Measurements from ENCODE around the gene TOGARAM2.
A peak's percentile ranks its signal among the peaks of the same experiment; 100 is the strongest.

The TOGARAM2 gene

GRCh38 chr2:29060441-29060840, 79.3 kb downstream of the TOGARAM2 start:
- DNase-seq (ENCODE audit: low read depth, low spot score), result no peak
- in situ Hi-C loops (cut with HindIII; ENCODE audit: low sequenced_read_pairs), result no loop called here
- no peak overlapping the region for H3K4me3 ChIP-seq (ENCODE audit: low read depth, low read length)
- TF ChIP-seq CTCF (IDR thresholded peaks at IDR 0.05; ENCODE audit: low read depth, low read length), result no peak

- in situ Hi-C loops (cut with HindIII; ENCODE audit: low sequenced_read_pairs), result no loop called here
- TF ChIP-seq CTCF (IDR thresholded peaks at IDR 0.05; ENCODE audit: low read depth, low read length), result no peak
- H3K4me3 ChIP-seq (ENCODE audit: low read depth, low read length), result no peak overlapping the region
- no peak for DNase-seq (ENCODE audit: low read depth, low spot score)
Observed at GRCh38 chr2:29061176-29061575, 80.1 kb downstream of the TOGARAM2 start.

GRCh38 chr2:29061616-29062015, 80.5 kb downstream of the TOGARAM2 start:
- no peak for DNase-seq (ENCODE audit: low read depth, low spot score)
- no peak overlapping the region for H3K4me3 ChIP-seq (ENCODE audit: low read depth, low read length)
- TF ChIP-seq CTCF (IDR thresholded peaks at IDR 0.05; ENCODE audit: low read depth, low read length), result no peak
- in situ Hi-C loops (cut with HindIII; ENCODE audit: low sequenced_read_pairs), result no loop called here

GRCh38 chr2:29062371-29062770, 81.3 kb downstream of the TOGARAM2 start:
- in situ Hi-C loops (cut with HindIII; ENCODE audit: low sequenced_read_pairs), result no loop called here
- no peak for DNase-seq (ENCODE audit: low read depth, low spot score)
- TF ChIP-seq CTCF (IDR thresholded peaks at IDR 0.05; ENCODE audit: low read depth, low read length), result no peak
- no peak overlapping the region for H3K4me3 ChIP-seq (ENCODE audit: low read depth, low read length)

- in situ Hi-C loops (cut with HindIII; ENCODE audit: low sequenced_read_pairs), result no loop called here
- no peak for TF ChIP-seq CTCF (IDR thresholded peaks at IDR 0.05; ENCODE audit: low read depth, low read length)
- no peak for DNase-seq (ENCODE audit: low read depth, low spot score)
- no peak overlapping the region for H3K4me3 ChIP-seq (ENCODE audit: low read depth, low read length)
Observed at GRCh38 chr2:29063056-29063455, 82.0 kb downstream of the TOGARAM2 start.

GRCh38 chr2:29063646-29064345, 82.7 kb downstream of the TOGARAM2 start:
- TF ChIP-seq CTCF (IDR thresholded peaks at IDR 0.05; ENCODE audit: low read depth, low read length), result no peak
- in situ Hi-C loops (cut with HindIII; ENCODE audit: low sequenced_read_pairs), result no loop called here
- peak; percentile 74 for DNase-seq (ENCODE audit: low read depth, low spot score)
- no peak overlapping the region for H3K4me3 ChIP-seq (ENCODE audit: low read depth, low read length)
